GM12873 (cell line): ENCODE measurements around the gene CHST8.

Source experiments
- CTCF ChIP-seq: IDR thresholded peaks from 2 replicates; pipeline ENCODE4 v1.5.1; 2012; ENCODE audit warnings: low read depth, mild to moderate bottlenecking, moderate library complexity, low read length, control low read depth; ENCODE audit not compliant: insufficient read depth; ENCODE audit errors: missing control alignments

The CHST8 gene

GRCh38 chr19:33628921-33629825 is 7.4 kb downstream of the CHST8 start:
- TF ChIP-seq CTCF = no peak

GRCh38 chr19:33629826-33630375 is 8.1 kb downstream of the CHST8 start:
- TF ChIP-seq CTCF = no peak

GRCh38 chr19:33630880-33631608 is 9.3 kb downstream of the CHST8 start:
- no peak for TF ChIP-seq CTCF

GRCh38 chr19:33631609-33631973 is 9.8 kb downstream of the CHST8 start:
- no peak for TF ChIP-seq CTCF

- no peak for TF ChIP-seq CTCF
These were observed 12.8 kb downstream of the CHST8 start for GRCh38 chr19:33634361-33635091.

DNA sequence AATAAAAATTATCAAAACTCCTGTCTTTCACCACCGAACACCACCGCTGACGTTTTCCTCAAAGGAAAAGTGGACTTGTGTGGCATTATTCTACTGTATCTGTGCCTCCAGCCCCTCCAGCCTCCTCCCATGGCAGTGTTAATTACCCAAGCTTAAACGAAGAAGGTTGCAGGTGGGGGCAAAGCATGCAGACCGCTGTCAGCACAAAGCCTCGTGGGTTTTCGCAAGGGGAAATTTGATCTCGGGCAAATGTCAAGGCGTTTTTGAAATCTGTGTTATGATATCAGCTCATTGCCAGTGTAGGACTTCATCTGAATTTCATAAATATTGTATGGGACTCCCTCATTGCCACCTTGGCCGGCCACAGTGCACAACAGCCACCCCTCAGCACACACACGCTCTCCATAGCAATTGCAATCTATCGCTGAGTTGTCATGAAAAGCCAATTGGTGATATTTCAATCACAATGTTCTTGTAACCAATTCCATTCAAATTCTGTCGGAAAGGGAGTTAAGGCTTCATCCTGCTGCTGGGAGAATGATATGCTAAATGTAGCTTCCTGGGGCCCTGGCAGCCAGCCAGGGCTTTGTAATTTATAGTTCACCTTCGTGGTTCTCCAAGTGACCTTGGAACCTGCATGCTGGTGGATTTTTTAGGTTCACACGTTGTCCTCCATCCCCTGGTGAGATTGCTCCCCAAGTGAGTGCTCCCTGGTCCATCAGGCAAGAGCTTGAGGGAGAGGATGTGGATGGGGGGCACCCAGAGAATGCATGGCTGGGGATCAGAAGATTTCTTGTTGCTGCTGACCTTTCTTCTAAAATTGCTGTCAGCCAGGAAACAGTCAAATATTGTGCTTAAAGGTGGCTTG is 16.6 kb downstream of the CHST8 start:
- no peak for TF ChIP-seq CTCF
